HepG2 (cell line): ENCODE measurements around the gene CLPX. TPM values are rescaled to one million over a fixed set of nuclear protein-coding genes. Genes with fewer than 3 reads are reported as not detected.

Source experiments
- ARNT2 ChIP-seq: sonication (generic); formaldehyde crosslinking; IDR thresholded peaks from 2 replicates; pipeline ENCODE4 v1.8.0; 2022; ENCODE audit warnings: mild to moderate bottlenecking, low read depth, missing genetic modification reagents, moderate library complexity
- FOXK1 ChIP-seq: sonication (generic); formaldehyde crosslinking; IDR thresholded peaks from 2 replicates; pipeline ENCODE4 v1.4.0; 2020; ENCODE audit warnings: low read depth, missing genetic modification reagents, borderline replicate concordance
- FOXK2 ChIP-seq: fragments of 450-650 bp; IDR thresholded peaks from 2 replicates; pipeline ENCODE4 v1.6.1; 2016
- LCORL ChIP-seq, 2 experiments: fragments of 450-650 bp in 1 of 2; sonication (generic) in 1 of 2; formaldehyde crosslinking in 1 of 2; IDR thresholded peaks; 2 replicates each; pipeline versions ENCODE4 v1.5.0 to v1.6.1; 2017 to 2020; ENCODE audit warnings: antibody characterized with exemption in 1 of 2, missing genetic modification reagents in 1 of 2
- MAZ ChIP-seq, 2 experiments: sonication (generic) in 1 of 2; formaldehyde crosslinking in 1 of 2; IDR thresholded peaks; 2 replicates each; pipeline versions ENCODE4 v1.5.0 to v1.6.1; 2012 to 2020; ENCODE audit warnings: low read depth in 2 of 2, mild to moderate bottlenecking in 2 of 2, borderline replicate concordance in 1 of 2, improper control_type of control experiment in 1 of 2, low read length in 1 of 2, missing genetic modification reagents in 1 of 2, moderate library complexity in 1 of 2
- RNF2 ChIP-seq: fragments of 450-650 bp; conservative IDR thresholded peaks from 2 replicates; pipeline ENCODE4 v1.6.1; 2016; ENCODE audit warnings: low read depth
- TCF7 ChIP-seq: sonication (generic); IDR thresholded peaks from 2 replicates; pipeline ENCODE4 v1.6.1; 2016; ENCODE audit warnings: antibody characterized with exemption, low read depth
- THYN1 ChIP-seq: sonication (generic); formaldehyde crosslinking; IDR thresholded peaks from 2 replicates; pipeline ENCODE4 v1.8.1; 2023; ENCODE audit warnings: low read depth, mild to moderate bottlenecking, moderate library complexity, missing genetic modification reagents, borderline replicate concordance
- ZNF124 ChIP-seq: sonication (generic); formaldehyde crosslinking; IDR thresholded peaks from 2 replicates; pipeline ENCODE4 v1.4.0; 2020; ENCODE audit warnings: missing genetic modification reagents
- ZNF326 ChIP-seq: sonication (generic); formaldehyde crosslinking; IDR thresholded peaks from 2 replicates; pipeline ENCODE4 v1.4.0; 2020; ENCODE audit warnings: missing genetic modification reagents, borderline replicate concordance
- ZNF350 ChIP-seq: sonication (generic); formaldehyde crosslinking; IDR thresholded peaks from 2 replicates; pipeline ENCODE4 v1.4.0; 2020; ENCODE audit warnings: mild to moderate bottlenecking, low read depth, missing genetic modification reagents, borderline replicate concordance
- ZSCAN25 ChIP-seq: sonication (generic); formaldehyde crosslinking; IDR thresholded peaks from 2 replicates; pipeline ENCODE4 v1.8.0; 2022; ENCODE audit warnings: mild to moderate bottlenecking, missing genetic modification reagents
- polyA plus RNA-seq, 8 experiments: library from polyadenylated mRNA; depleted of rRNA in 3 of 8; stranded (reverse) in 7 of 8; unstranded in 1 of 8; fragments of >200 nt; fragmentation: Illumina TruSeq in 4 of 8; extraction: Trizol in 4 of 8; gene quantifications; 2 replicates each; pipeline versions ENCODE4 v1.2.1 to v1.2.3, GENCODE V29; 2011 to 2016; ENCODE audit warnings: low read depth in 4 of 8, missing spikeins in 1 of 8, mixed read lengths in 1 of 8; ENCODE audit not compliant: insufficient read depth in 1 of 8
- total RNA-seq, 5 experiments: library from RNA; depleted of rRNA; stranded (reverse); fragments of >200 nt; fragmentation: Illumina TruSeq; extraction: Trizol; gene quantifications; 2 replicates each; pipeline ENCODE4 v1.2.3, GENCODE V29; 2016; ENCODE audit warnings: low read depth in 1 of 5
- TF ChIP-seq, protein P1 (sequence below): IDR thresholded peaks from 2 replicates; pipeline ENCODE4 v1.6.1; 2012; ENCODE audit warnings: low read depth, low read length, improper control_type of control experiment
- TF ChIP-seq, protein P2 (sequence below): sonication (generic); formaldehyde crosslinking; IDR thresholded peaks from 2 replicates; pipeline ENCODE4 v1.4.0; 2020; ENCODE audit warnings: missing genetic modification reagents
- TF ChIP-seq, protein P3 (sequence below): sonication (generic); formaldehyde crosslinking; conservative IDR thresholded peaks from 2 replicates; pipeline ENCODE4 v1.8.0; 2022; ENCODE audit warnings: low read depth, missing genetic modification reagents
- TF ChIP-seq, protein P4 (sequence below): sonication (generic); formaldehyde crosslinking; IDR thresholded peaks from 2 replicates; pipeline ENCODE4 v1.4.0; 2020; ENCODE audit warnings: missing genetic modification reagents
- TF ChIP-seq, protein P5 (sequence below): IDR thresholded peaks from 2 replicates; pipeline ENCODE4 v1.6.1; 2016; ENCODE audit warnings: low read depth, control low read depth

CLPX gene
- total and polyA plus RNA-seq, 2 of the 13 experiments (the other 11 are each of a cell fraction or from before 2014, with no cell fraction given) = 33.9 to 61.3 TPM

DNA sequence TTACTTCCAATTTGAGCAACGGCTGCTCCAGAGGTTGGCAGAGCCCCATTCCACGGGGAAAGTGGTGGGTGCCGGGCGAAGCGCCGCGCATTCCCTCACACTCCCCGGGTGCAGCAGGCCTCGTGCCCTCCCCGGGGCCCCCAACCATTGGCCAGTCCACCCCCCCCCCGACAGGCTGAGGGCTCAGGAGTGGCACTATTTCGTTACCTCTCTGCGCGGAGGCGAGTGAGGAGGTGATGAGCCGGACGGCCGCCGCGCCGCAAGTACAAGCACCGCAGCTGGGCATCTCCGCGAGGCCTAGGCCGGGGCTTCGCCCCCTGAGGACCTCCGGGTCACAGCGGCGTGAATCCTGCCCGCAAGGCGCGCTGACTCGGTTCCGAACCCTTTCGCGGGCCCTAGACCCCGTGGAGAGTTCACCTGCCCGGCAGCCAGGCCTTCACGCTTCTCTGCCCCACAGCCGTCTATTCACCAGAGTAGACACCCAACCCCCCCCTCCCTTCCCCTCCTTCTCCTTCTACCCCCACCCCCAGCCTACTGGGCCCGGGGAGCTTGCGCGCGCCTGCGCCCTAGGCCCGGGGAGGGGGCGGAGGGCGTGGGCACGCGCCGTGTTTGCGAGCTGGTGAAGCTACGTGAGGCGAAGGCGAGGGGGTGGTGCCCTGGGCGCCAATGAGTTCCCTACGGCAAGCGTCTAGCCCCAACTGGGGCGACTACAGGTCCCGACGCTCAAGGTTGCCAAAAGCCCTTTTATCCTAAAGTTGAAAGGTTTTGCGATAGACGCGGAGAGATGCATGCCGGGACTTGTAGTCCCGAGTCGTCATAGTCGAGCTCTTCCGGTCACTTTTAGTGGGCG is at the start of gene CLPX (continued):
- TF ChIP-seq ZSCAN25 (CRISPR knock-in tag) (no peak; the same call in none of the 2 replicates), MAZ (IDR thresholded peaks at IDR 0.05; ENCODE audit: borderline replicate concordance, low read depth, low read length) (peak; percentile 63), MAZ (CRISPR knock-in tag; IDR thresholded peaks at IDR 0.05; ENCODE audit: low read depth) (peak; percentile 83), LCORL (IDR thresholded peaks at IDR 0.05) (no peak), LCORL (CRISPR knock-in tag; IDR thresholded peaks at IDR 0.05) (peak; percentile 66; the same call in 1 of the 2 replicates), ZNF326 (CRISPR knock-in tag) (no peak), FOXK2 (no peak), FOXK1 (CRISPR knock-in tag) (no peak), TCF7 (peak; percentile 75), ZNF350 (CRISPR knock-in tag) (no peak; the same call in 1 of the 2 replicates), ZNF124 (CRISPR knock-in tag) (peak; percentile 84), THYN1 (0 out of 2 replicates have a peak, but pooled peaks have one; percentile 47), RNF2 (no peak), ARNT2 (CRISPR knock-in tag) (peak; percentile 39; the same call in 1 of the 2 replicates)
- TF ChIP-seq, protein P1, sequence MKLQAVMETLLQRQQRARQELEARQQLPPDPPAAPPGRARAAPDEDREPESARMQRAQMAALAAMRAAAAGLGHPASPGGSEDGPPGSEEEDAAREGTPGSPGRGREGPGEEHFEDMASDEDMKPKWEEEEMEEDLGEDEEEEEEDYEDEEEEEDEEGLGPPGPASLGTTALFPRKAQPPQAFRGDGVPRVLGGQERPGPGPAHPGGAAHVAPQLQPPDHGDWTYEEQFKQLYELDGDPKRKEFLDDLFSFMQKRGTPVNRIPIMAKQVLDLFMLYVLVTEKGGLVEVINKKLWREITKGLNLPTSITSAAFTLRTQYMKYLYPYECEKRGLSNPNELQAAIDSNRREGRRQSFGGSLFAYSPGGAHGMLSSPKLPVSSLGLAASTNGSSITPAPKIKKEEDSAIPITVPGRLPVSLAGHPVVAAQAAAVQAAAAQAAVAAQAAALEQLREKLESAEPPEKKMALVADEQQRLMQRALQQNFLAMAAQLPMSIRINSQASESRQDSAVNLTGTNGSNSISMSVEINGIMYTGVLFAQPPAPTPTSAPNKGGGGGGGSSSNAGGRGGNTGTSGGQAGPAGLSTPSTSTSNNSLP = no peak
- TF ChIP-seq, protein P2, sequence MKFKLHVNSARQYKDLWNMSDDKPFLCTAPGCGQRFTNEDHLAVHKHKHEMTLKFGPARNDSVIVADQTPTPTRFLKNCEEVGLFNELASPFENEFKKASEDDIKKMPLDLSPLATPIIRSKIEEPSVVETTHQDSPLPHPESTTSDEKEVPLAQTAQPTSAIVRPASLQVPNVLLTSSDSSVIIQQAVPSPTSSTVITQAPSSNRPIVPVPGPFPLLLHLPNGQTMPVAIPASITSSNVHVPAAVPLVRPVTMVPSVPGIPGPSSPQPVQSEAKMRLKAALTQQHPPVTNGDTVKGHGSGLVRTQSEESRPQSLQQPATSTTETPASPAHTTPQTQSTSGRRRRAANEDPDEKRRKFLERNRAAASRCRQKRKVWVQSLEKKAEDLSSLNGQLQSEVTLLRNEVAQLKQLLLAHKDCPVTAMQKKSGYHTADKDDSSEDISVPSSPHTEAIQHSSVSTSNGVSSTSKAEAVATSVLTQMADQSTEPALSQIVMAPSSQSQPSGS (CRISPR knock-in tag) = peak; percentile 5; the same call in 1 of the 2 replicates
- TF ChIP-seq, protein P3, sequence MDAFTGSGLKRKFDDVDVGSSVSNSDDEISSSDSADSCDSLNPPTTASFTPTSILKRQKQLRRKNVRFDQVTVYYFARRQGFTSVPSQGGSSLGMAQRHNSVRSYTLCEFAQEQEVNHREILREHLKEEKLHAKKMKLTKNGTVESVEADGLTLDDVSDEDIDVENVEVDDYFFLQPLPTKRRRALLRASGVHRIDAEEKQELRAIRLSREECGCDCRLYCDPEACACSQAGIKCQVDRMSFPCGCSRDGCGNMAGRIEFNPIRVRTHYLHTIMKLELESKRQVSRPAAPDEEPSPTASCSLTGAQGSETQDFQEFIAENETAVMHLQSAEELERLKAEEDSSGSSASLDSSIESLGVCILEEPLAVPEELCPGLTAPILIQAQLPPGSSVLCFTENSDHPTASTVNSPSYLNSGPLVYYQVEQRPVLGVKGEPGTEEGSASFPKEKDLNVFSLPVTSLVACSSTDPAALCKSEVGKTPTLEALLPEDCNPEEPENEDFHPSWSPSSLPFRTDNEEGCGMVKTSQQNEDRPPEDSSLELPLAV (CRISPR knock-in tag) = no peak
- TF ChIP-seq, protein P4, sequence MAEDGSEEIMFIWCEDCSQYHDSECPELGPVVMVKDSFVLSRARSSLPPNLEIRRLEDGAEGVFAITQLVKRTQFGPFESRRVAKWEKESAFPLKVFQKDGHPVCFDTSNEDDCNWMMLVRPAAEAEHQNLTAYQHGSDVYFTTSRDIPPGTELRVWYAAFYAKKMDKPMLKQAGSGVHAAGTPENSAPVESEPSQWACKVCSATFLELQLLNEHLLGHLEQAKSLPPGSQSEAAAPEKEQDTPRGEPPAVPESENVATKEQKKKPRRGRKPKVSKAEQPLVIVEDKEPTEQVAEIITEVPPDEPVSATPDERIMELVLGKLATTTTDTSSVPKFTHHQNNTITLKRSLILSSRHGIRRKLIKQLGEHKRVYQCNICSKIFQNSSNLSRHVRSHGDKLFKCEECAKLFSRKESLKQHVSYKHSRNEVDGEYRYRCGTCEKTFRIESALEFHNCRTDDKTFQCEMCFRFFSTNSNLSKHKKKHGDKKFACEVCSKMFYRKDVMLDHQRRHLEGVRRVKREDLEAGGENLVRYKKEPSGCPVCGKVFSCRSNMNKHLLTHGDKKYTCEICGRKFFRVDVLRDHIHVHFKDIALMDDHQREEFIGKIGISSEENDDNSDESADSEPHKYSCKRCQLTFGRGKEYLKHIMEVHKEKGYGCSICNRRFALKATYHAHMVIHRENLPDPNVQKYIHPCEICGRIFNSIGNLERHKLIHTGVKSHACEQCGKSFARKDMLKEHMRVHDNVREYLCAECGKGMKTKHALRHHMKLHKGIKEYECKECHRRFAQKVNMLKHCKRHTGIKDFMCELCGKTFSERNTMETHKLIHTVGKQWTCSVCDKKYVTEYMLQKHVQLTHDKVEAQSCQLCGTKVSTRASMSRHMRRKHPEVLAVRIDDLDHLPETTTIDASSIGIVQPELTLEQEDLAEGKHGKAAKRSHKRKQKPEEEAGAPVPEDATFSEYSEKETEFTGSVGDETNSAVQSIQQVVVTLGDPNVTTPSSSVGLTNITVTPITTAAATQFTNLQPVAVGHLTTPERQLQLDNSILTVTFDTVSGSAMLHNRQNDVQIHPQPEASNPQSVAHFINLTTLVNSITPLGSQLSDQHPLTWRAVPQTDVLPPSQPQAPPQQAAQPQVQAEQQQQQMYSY (CRISPR knock-in tag) = no peak
- TF ChIP-seq, protein P5, sequence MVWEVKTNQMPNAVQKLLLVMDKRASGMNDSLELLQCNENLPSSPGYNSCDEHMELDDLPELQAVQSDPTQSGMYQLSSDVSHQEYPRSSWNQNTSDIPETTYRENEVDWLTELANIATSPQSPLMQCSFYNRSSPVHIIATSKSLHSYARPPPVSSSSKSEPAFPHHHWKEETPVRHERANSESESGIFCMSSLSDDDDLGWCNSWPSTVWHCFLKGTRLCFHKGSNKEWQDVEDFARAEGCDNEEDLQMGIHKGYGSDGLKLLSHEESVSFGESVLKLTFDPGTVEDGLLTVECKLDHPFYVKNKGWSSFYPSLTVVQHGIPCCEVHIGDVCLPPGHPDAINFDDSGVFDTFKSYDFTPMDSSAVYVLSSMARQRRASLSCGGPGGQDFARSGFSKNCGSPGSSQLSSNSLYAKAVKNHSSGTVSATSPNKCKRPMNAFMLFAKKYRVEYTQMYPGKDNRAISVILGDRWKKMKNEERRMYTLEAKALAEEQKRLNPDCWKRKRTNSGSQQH = no peak
